Measurements from ENCODE around the gene NANS.

GRCh38 chr9:98128316-98128715, 71.8 kb downstream of the NANS start:
- TF ChIP-seq TSHZ2 (CRISPR knock-in tag; IDR thresholded peaks at IDR 0.05) (no peak), ZNF70 (CRISPR knock-in tag; IDR thresholded peaks at IDR 0.05) (no peak), POU6F1 (CRISPR knock-in tag; IDR thresholded peaks at IDR 0.05; ENCODE audit: borderline replicate concordance, low read depth) (no peak)
